ENCODE measurements around the gene ANKRD60.

The ANKRD60 gene, protein sequence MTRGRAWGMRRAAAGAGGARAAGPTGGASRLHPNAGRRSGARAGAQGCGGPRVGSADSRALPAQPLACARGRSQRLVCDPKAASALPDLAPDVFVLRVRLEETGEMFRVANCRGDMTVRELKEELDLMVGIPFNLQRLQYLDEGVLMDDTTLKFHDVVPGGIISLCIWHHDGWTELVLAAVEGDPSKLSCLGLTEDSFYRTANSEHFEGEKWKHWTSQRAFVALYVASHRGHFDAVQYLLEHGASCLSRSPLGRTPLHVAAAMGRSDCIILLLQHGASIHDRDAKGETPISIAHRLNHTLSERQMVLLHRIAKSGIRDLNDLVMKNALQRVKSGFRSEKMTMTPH

DNA sequence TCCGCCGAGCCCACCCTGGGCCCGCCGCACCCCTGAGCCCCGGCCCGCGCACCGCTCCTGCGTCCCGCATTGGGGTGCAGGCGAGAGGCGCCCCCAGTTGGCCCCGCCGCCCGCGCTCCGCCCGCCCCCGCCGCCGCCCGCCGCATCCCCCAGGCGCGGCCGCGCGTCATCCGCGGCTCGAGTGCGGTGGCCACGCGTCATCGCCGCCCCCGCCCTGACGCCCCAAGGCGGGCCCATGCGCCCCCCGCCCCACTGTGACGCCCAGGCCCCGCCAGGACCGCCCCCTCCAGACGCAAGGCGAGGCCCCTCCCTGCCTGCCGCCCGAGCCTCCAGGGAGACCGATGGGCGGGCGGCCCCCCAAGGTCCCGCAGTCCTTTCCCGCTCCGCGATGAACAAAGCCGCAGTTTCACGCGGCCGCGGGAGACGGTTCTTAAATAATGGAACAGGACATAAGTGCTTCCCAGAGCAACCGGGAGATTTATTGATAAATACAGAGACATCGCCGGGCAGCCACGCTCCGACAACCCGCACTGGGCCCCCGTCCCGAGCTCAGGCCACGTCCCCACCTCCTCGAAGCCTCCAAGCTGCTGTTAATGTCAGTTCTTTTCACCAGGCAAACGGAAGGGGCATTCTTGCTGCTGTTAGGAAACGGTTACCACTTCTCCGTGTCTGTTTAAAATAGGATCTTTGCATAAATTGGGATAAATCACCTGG, at the start of gene ANKRD60:
ANKRD60 (minus strand) TSS at position 170 of the 714 bp plus-strand sequence; CDS start at position 170, 0 bp downstream.
- DNase-seq (ENCODE audit: low read depth) = no peak

DNA sequence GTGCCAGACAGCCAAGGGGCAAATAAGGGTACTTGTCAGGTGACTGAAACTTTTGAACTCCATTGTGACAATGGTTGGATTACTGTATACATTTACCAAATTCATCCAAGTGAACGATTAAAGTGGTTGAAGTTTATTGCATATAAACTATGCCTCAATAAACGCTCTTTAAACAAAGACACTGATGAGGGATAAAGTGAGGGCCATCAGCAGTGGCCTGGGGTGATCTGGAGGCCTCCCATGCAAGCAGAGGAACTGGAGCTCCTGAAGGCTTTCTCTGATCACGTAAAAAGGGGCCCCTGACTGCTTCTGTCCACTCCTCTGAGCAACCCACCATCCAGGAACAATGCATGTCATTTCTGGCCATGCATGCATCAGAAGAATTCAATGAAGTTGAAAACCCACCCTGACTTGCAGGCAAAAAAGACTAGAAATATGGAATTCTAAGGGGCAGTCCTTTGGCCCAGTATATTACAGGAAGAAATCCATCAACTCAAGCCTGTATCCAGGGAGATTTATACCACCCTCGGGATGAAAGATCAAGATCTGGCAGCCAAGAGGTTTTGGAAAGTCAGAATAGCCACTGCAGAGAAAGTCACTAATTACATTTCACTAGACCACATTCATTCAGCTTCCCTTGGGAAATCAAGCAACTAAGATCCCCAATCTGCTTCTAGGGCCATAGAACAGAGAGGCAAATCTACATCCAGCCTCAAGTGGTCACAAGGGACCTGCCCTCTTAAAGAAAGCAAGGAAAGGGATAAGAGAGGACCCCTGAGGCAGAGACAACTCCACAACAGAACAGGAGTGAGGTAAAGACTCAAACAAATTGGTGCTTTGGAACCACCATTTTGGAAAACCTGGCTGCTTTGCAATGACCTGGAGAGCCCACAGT, 49.4 kb upstream of the ANKRD60 start:
- no peak for DNase-seq (ENCODE audit: low read depth)

DNA sequence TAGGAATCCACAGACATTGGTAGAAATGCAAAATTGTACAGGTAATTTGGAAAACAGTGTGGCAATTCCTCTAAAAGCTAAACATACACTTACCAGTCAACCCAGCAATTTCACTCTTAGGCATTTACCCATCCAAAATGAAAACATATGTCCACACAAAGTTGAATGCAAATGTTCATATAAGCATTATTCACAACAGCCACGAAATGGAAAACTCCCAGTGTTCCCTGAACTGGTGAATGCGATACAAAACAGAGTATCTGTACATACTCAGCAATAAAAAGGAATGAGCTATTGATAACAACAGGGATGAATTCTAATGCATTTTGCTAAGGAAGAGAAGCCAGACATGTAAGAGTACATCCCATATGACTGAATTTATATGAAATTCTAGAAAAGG, 48.7 kb upstream of the ANKRD60 start:
- no peak for DNase-seq (ENCODE audit: low read depth)

DNA sequence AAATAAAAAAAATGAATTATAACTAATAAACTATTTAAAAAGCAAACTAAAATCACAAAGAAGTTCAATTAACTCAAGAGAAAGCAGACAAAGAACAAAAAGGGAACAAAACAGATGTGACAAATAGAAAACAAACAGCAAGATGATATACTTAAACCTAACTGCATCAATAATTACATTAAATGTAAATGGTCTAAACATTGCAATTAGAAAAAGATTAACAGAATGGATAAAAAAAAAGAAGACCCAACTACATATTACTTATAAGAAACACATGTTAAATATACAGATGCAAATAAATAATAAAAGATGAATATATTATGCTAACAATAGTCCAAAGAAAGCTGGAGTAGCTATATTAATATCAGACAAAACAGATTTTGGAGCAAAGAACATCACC, 45.9 kb upstream of the ANKRD60 start:
- DNase-seq (ENCODE audit: low read depth) = no peak

DNA sequence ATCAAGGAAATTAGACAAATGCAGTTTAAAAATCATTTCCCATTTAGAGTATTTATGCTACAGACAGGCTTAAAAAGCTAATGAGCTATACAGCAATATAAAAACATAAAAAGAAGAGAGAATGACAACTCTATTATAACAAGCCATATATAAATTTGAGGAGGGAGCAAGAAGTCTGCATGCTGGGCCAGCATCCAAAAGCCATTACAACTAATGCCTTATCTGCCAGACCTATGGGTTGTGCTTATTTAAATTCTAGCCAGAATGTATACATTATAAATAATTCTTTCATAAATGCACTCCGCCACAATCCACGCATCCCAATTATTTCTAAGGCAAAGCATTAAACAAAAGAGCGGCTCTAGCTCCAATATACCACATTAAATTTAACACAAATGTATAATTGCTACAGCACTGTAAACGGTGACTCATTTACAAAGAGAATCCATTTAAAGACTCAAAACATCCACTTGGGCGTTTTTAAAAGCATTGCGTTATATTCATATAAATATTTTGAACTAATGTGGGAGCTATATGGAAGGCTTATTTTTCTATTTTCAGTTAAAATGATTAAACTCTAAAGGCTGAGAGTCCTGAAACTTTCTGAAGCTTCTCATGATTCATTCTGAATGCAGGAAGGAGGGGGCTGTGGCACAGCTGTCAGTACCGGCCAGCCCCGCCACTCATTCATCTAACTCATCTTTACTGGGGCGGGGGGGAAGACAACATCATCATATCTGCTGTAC, 43.3 kb upstream of the ANKRD60 start:
- DNase-seq (ENCODE audit: low read depth) = no peak

DNA sequence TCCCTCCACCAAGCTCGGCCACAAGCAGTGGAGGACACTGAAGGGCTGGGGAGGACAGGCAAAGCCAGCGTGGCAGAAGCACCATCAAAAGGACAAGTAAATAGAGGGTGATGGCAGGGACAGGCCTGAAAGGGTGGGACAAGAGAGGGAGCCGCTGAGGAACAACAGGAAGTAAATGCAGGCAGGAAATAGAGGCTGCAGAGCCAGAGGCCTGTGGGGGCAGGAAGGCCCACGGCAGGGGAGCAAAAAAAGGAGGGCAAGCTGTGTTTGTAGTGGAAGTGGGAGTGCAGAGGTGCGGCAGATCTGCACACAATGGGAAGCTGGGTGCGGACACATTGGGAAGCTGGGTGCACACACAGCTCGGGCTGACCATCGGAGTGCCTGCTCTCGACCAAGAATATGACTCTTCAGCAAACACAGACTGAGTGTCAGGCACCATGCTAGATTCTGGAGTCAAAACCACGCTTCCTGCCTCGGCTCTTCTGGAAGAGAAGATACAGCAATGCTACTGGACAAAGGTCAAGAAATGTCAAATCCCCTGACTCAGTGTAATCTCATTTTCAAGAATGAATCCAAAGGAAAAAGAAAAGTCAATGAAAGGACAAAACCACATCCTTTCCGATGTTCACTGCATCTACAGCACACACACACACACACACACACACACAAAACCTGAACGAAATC, 40.6 kb upstream of the ANKRD60 start:
- no peak for DNase-seq (ENCODE audit: low read depth)

DNA sequence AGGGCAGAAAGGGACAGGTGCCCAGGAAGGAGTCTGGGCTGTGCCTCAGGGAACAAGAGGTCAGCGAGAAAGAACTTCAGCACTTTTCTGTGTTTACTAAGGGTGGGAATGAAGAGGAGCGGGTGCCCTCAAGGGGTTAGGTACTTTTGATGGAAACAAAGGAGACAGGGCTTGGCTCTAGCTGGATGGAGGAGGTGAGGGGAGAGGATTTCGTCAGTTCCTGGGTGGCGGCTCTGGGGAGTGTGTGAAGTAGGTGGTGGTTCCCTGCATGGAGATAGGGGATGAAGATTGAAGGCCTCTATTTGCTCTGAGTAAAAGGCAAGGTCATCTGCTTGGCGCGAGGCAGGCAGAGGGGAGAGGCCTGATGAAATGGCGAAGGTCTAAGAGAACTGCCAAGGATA, 40.0 kb upstream of the ANKRD60 start:
- no peak for DNase-seq (ENCODE audit: low read depth)

DNA sequence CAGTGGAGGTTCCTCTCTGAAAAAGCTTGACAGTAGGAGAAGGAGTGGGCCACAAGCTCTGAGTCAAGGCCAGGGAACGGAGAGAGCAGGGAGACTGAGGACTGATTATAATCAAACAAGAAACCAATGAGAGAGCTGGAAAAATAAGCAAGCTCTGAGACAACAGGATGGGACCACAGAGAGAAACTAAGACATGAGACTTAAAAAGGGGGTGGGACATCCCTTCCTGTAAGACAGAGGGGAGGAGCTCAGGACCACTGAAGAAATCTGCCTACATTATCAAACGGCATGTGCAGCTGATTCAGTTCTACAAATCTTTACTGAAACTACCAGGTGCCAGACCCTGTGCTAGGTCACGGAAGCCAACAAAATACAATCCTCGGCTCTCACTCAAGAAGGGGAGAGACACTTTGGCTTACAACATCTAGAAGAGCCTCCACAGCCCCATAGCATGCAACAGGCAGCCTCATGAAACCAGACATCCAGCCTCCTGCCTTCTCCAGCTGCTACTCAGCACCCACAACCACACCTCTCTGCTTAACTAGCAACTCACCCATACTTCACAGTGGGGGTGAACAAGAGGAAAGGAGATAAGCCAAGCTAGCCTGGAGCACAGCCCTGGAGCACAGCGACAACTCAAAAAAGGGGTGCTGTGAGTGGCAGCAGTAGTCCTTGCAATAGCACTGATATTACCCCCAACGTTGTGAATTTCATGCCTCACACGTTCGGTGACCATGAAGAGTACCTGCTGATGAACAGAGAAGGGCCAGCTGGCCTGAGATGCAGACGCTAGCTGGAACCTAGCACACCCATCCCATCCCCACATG, 39.1 kb upstream of the ANKRD60 start:
- DNase-seq (ENCODE audit: low read depth) = no peak

DNA sequence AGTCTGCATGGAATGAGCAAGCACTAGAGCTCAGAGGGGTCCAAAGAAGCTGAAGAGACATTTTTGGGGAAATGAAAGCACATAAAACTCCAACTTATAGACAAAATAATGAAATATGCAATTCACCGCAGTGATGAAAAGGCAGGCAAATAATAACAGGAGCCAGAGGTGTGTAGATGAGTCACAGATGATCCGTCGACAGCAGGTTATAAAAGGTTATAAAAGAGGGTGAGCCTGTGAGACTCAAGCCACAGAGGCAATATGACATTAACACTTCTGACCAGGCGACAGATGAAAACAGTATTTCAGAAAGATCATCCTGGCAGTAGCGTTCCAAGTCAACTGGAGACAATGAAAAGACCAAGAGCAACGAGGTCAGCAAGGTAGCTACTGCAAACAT, 35.8 kb upstream of the ANKRD60 start:
- no peak for DNase-seq (ENCODE audit: low read depth)

DNA sequence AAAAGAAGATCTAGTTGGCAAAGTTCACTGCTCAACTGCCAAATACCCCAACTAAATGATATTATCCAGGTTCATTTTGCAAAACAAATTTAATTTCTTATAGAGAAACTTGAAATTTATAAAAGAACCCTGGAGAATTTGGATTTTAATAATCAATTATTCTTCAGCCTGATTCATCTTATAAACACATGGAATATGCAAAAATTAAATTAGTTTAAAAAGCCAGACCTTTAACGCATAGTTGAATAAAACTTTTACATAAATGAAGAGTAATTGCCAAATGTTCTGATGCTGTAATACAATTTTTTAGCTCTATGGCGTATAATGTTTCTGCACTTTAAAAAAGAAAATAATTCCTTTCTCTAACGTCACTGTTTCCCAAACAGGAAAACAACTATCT, 33.2 kb upstream of the ANKRD60 start:
- DNase-seq (ENCODE audit: low read depth) = no peak

DNA sequence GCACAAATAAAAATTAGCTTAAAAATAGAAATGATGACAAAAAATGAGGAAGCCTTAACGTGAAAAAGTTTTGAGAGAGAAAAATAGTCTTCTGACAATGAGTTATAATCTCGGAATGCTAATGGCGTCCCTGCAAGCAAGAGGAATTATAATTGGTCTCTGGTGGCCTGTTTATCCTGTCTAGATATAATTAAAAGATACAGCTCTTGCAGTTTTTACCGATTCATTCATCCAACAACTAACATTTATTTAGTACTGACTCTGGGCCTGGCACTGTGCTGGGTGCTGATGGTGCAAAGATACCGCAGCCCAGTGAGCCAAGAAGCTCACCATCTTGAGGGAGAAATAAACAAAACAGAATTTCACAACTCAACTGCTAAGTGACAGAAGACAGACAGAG, 31.6 kb upstream of the ANKRD60 start:
- no peak for DNase-seq (ENCODE audit: low read depth)

DNA sequence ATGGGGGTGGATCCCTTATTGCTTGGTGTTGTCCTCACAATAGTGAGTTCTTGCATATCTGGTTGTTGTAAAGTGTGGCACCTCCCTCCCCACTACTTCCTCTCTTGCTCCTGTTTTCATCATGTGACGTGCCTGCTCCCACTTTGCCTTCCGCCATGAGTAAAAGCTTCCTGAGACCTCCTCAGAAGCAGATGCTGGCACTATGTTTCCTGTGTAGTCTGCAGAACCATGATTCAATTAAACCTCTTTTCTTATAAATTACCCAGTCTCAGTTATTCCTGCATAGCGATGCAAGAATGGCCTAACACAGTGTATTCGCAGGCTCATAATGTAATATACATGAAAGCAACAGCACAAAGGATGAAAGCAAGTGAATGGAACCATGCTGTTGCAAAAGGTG, 28.4 kb upstream of the ANKRD60 start:
- no peak for DNase-seq (ENCODE audit: low read depth)

DNA sequence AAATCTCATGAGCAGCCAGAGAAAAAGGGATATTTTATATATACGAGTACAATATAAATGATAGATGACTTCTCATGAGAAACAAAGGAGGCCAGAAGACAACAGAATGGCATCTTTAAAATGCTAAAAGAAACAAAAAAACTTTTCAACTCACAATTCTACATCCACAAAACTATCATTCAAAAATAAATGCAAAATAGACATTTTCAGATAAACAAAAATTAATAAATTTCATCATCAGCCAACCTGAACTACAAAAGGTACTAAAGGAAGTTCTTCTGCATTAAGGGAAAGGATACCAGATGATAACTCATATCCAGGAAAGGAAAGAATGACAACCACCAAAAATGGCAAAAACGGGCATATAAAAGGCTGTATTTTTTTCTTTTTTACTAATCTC, 27.9 kb upstream of the ANKRD60 start:
- DNase-seq (ENCODE audit: low read depth) = no peak

DNA sequence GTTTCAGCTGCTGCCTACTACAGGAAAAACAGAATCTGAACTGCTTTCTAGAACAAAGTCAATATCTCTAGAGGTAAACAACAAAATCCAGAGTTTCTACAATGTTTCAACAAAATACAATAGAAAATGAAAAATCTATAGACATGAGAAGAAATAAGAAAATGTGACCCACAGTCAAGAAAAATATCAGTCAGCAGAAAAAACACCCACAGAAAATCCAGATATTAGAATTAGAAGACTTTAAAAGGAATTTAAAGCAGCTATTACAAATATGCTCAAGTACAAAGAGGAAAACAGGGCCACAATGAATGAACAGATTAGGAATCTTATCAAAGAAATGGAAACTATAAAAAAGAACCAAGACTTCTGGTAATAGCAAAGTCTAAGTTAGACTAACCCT, 26.4 kb upstream of the ANKRD60 start:
- no peak for DNase-seq (ENCODE audit: low read depth)

DNA sequence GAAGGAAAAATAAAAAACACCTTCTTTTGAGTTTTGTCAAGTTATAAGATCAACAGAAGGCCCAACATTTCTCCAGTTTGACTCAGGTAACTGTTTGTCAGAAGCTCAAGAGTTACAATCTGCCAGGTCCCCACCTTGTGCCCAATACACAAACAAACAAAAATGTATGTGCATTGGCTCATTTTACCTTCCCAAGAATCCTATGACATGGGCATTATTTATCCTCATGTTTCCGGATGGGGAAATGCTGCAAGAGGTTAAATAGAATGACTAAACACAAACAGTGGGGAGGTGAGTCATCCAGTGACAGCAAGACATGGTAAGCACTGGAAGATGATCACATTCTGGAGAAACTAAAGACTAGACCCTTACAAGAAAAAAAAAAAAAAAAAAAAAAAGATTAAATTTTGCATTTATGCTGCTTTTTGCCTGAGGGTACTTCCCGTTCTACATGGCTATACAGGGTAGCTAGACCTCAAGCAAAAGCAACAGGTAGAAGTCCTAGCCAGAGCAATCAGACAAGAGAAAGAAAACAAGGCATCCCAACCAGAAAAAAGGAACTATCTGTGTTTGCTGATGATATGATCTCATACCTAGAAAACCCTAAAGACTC, 23.6 kb upstream of the ANKRD60 start:
- DNase-seq (ENCODE audit: low read depth) = no peak

DNA sequence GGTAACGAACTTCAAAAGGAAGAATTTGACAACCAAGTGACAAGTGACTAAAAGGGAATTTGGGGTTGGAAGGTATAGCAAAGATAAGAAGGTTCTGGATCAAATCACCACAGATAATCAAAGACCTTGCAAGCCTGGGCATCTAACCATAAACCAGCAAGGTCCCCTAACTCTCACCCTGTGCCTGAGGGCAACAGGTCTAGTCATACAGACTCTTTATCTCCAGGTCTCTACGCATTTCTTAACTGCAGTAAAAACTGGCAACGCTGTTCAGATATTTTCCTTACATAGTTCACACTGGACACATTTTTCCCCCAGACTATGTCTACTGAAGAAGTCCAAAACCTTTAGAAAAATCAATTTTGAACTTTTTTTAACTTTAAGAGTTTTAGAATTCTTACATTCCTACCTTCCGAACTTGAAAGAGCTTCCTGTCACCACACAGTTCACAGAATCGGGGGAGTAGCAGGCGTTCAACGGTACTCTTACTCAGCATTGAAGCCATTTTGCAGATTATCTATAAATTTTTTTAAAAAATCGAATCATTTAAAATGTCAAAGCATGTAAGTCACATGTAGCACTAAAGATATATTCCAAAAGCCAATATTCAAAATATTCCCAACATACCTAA, 23.0 kb upstream of the ANKRD60 start:
- DNase-seq (ENCODE audit: low read depth) = no peak

DNA sequence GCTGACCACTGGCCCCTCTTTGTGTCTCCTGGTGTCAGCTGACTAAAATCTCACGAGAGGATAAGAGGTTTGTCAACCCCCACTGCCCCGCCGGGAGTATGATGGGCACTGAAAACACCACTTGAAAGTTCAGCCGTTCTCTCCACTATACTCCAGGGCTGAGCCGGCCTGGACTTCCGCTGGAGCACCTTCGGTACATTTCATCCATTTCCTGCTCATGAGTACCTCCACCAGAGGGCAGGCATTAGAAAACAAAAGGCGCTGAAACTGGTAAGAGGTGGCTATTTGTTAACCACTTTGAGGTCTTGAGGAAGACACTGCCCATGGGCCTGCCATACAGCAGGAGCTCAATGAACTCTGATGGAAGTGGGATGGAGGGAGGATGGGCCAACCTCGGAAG, 17.9 kb upstream of the ANKRD60 start:
- DNase-seq (ENCODE audit: low read depth) = no peak

DNA sequence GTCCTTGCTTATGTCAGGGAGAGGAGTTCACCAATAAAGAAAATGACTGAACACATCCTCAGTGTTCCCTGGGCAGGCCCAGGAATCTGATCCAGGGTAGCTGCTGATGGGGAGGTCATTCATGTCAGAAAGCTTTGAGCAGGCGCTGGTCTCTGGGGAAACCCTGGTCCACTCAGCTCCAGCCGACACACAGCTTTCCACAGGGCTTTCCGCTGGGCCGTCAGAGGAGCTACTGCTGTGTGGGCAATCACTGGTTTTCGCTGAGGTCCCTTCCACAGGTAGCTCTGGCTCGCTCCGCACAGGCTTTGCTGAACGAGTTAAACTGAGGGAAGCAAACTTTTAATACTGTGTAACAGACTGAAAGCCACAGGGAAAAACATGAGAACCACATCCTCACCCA, 17.5 kb upstream of the ANKRD60 start:
- no peak for DNase-seq (ENCODE audit: low read depth)

DNA sequence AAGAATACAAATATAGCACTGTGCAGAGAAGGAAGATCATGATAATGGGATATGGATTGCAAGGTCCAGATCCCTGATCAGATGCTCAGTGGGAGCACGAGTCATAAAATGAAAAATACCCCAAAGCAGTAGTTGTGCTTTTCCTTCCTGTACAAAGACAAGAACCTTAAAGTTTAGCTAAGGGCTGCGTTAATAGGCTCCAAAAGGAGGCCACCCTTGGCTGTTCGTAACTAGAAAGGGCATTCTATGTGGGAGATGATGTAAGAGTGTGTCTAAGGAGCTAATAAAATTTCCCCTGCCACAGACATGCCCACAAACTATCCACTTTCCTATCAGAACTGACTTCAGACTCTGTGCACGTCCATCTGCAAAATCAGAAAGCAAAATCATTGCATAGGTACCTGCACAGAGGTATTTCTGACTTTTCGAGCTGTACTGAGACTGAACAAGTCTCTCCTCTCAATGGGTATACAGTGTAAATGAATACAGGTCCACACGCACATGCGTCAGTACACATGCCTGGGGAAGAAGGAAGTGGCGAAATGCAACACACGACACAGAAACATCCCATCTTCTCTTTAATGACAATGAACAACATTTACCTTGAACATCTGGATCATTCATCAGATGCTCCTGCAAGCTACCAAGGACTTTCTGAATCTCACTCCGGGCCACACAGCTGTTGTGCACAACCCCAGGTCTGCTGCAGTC, 16.9 kb upstream of the ANKRD60 start:
- DNase-seq (ENCODE audit: low read depth) = no peak
